ENCODE results near the gene STRBP.

Gene STRBP

GRCh38 chr9:123194023-123194422, 74.4 kb downstream of the STRBP start:
- Histone ChIP-seq H3K27me3 (ENCODE audit: insufficient read depth, poor library complexity, severe bottlenecking) (no peaks in the 10 kb centered on the region), H3K4me3 (replicated peaks; ENCODE audit: insufficient read depth, low read length) (no peak overlapping the region), H3K27ac (replicated peaks) (no peak overlapping the region)
- no peak for DNase-seq (ENCODE audit: low read depth in 1 of 2, low spot score in 1 of 2)
- TF ChIP-seq REST (IDR thresholded peaks at IDR 0.05; ENCODE audit: insufficient replicate concordance, low read depth): no peak
- no peak for TF ChIP-seq POLR2AphosphoS5 (IDR thresholded peaks at IDR 0.05; ENCODE audit: low read depth)
- no peak for TF ChIP-seq SPI1 (IDR thresholded peaks at IDR 0.05; ENCODE audit: borderline replicate concordance, low read depth)
- no peak for TF ChIP-seq CTCF (IDR thresholded peaks at IDR 0.05; ENCODE audit: insufficient read depth, low read length)
- TF ChIP-seq GABPA (IDR thresholded peaks at IDR 0.05; ENCODE audit: low read depth): no peak

GRCh38 chr9:123191680-123192079, 76.7 kb downstream of the STRBP start:
- Histone ChIP-seq H3K27me3 (ENCODE audit: insufficient read depth, poor library complexity, severe bottlenecking) (no peaks in the 10 kb centered on the region), H3K4me3 (replicated peaks; ENCODE audit: insufficient read depth, low read length) (no peak overlapping the region), H3K27ac (replicated peaks) (no peak overlapping the region)
- DNase-seq (ENCODE audit: low read depth in 1 of 2, low spot score in 1 of 2): no peak
- no peak for TF ChIP-seq POLR2AphosphoS5 (IDR thresholded peaks at IDR 0.05; ENCODE audit: low read depth)
- no peak for TF ChIP-seq CTCF (IDR thresholded peaks at IDR 0.05; ENCODE audit: insufficient read depth, low read length)
- no peak for TF ChIP-seq GABPA (IDR thresholded peaks at IDR 0.05; ENCODE audit: low read depth)
- TF ChIP-seq SPI1 (IDR thresholded peaks at IDR 0.05; ENCODE audit: borderline replicate concordance, low read depth): no peak
- TF ChIP-seq REST (IDR thresholded peaks at IDR 0.05; ENCODE audit: insufficient replicate concordance, low read depth): no peak

DNA sequence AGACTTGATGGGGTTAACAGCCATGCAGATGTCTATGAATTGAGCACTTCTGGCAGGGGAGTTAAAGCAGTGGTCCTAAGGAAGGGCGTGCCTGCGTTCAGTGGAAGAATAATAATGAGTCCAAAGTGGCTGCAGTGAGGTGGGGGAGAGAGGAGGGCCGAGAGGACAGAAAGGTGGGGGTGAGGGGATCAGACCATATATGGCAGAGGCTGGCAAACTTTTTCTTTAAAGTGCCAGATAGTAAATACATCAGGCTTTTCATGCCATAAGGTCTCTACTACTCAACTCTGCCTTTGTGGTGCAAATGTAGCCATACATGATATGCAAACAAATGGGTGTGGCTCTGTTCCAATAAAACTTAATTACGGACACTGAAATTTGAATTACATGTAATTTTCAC, 77.1 kb downstream of the STRBP start:
- DNase-seq (ENCODE audit: low read depth in 1 of 2, low spot score in 1 of 2): no peak

More for the DNA sequence above, 77.1 kb downstream of the STRBP start:
- TF ChIP-seq CTCF (IDR thresholded peaks at IDR 0.05; ENCODE audit: insufficient read depth, low read length) (no peak), SPI1 (IDR thresholded peaks at IDR 0.05; ENCODE audit: borderline replicate concordance, low read depth) (no peak), REST (IDR thresholded peaks at IDR 0.05; ENCODE audit: insufficient replicate concordance, low read depth) (no peak), POLR2AphosphoS5 (IDR thresholded peaks at IDR 0.05; ENCODE audit: low read depth) (no peak), GABPA (IDR thresholded peaks at IDR 0.05; ENCODE audit: low read depth) (no peak)
- no peak overlapping the region for H3K27ac ChIP-seq (replicated peaks)
- no peaks in the 10 kb centered on the region for H3K27me3 ChIP-seq (ENCODE audit: insufficient read depth, poor library complexity, severe bottlenecking)
- H3K4me3 ChIP-seq (replicated peaks; ENCODE audit: insufficient read depth, low read length): no peak overlapping the region

All from HL-60 (cell line).